HepG2 (cell line): Measurements from ENCODE around the gene SOX12. TPM values are rescaled to one million over a fixed set of nuclear protein-coding genes. Genes with fewer than 3 reads are reported as not detected.

Experiments
- ATF1 ChIP-seq: IDR thresholded peaks from 2 replicates; pipeline ENCODE4 v1.6.1; 2016; ENCODE audit warnings: mild to moderate bottlenecking, control low read depth
- CC2D1A ChIP-seq: sonication (generic); formaldehyde crosslinking; IDR thresholded peaks from 2 replicates; pipeline ENCODE4 v1.8.1; 2023; ENCODE audit warnings: mild to moderate bottlenecking, missing genetic modification reagents
- CREBL2 ChIP-seq: sonication (generic); formaldehyde crosslinking; IDR thresholded peaks from 2 replicates; pipeline ENCODE4 v1.8.1; 2023; ENCODE audit warnings: missing genetic modification reagents, mild to moderate bottlenecking, borderline replicate concordance
- DNMT3B ChIP-seq: conservative IDR thresholded peaks from 2 replicates; pipeline ENCODE4 v1.6.1; 2016; ENCODE audit warnings: missing biosample characterization, control low read depth
- EHMT2 ChIP-seq: fragments of 200-600 bp; sonication (generic); IDR thresholded peaks from 2 replicates; pipeline ENCODE4 v1.7.0; 2017; ENCODE audit warnings: antibody characterized with exemption, low read depth, low read length, borderline replicate concordance
- ELF4 ChIP-seq: sonication (generic); formaldehyde crosslinking; IDR thresholded peaks from 2 replicates; pipeline ENCODE4 v1.5.0; 2020; ENCODE audit warnings: missing genetic modification reagents, mild to moderate bottlenecking, moderate library complexity, borderline replicate concordance
- HNF4A ChIP-seq: sonication (generic); formaldehyde crosslinking; IDR thresholded peaks from 2 replicates; pipeline ENCODE4 v1.4.0; 2020; ENCODE audit warnings: missing genetic modification reagents
- NCOA1 ChIP-seq: sonication (generic); formaldehyde crosslinking; IDR thresholded peaks from 2 replicates; pipeline ENCODE4 v1.9.0; 2021; ENCODE audit warnings: missing genetic modification reagents
- NFKB2 ChIP-seq: sonication (generic); formaldehyde crosslinking; IDR thresholded peaks from 2 replicates; pipeline ENCODE4 v1.4.0; 2020; ENCODE audit warnings: missing genetic modification reagents, borderline replicate concordance
- NR3C1 ChIP-seq: sonication (generic); formaldehyde crosslinking; IDR thresholded peaks from 2 replicates; pipeline ENCODE4 v1.4.0; 2020; ENCODE audit warnings: missing genetic modification reagents
- PCBP2 ChIP-seq: fragments of 200-400 bp; formaldehyde crosslinking; optimal IDR thresholded peaks from 2 replicates; pipeline ENCODE3; 2018; ENCODE audit warnings: low read length, low read depth; ENCODE audit not compliant: poor library complexity, severe bottlenecking
- PLRG1 ChIP-seq: fragments of 450-650 bp; conservative IDR thresholded peaks from 2 replicates; pipeline ENCODE4 v1.6.1; 2016
- POLR2G ChIP-seq: fragments of 200-400 bp; formaldehyde crosslinking; IDR thresholded peaks from 2 replicates; pipeline ENCODE4 v1.6.1; 2018; ENCODE audit warnings: mild to moderate bottlenecking, low read depth, low read length, moderate library complexity
- SRSF1 ChIP-seq: fragments of 200-400 bp; formaldehyde crosslinking; optimal IDR thresholded peaks from 2 replicates; pipeline ENCODE3; 2017; ENCODE audit warnings: mild to moderate bottlenecking, low read depth, low read length, moderate library complexity
- ZBTB14 ChIP-seq: sonication (generic); formaldehyde crosslinking; IDR thresholded peaks from 2 replicates; pipeline ENCODE4 v1.4.0; 2020; ENCODE audit warnings: missing genetic modification reagents
- ZFP36L1 ChIP-seq: sonication (generic); formaldehyde crosslinking; IDR thresholded peaks from 2 replicates; pipeline ENCODE4 v1.8.0; 2022; ENCODE audit warnings: mild to moderate bottlenecking, missing genetic modification reagents, moderate library complexity
- ZFP37 ChIP-seq: sonication (generic); formaldehyde crosslinking; IDR thresholded peaks from 2 replicates; pipeline ENCODE4 v1.4.0; 2020; ENCODE audit warnings: missing genetic modification reagents, borderline replicate concordance
- ZMYM3 ChIP-seq: sonication (generic); formaldehyde crosslinking; IDR thresholded peaks from 2 replicates; pipeline ENCODE4 v1.5.1; 2020; ENCODE audit warnings: mild to moderate bottlenecking, missing genetic modification reagents
- ZNF121 ChIP-seq: sonication (generic); formaldehyde crosslinking; IDR thresholded peaks from 2 replicates; pipeline ENCODE4 v1.5.0; 2020; ENCODE audit warnings: mild to moderate bottlenecking, missing genetic modification reagents
- ZNF510 ChIP-seq: sonication (generic); formaldehyde crosslinking; IDR thresholded peaks from 2 replicates; pipeline ENCODE4 v1.4.0; 2020; ENCODE audit warnings: low read depth, mild to moderate bottlenecking, missing genetic modification reagents
- ZNF609 ChIP-seq: sonication (generic); formaldehyde crosslinking; IDR thresholded peaks from 2 replicates; pipeline ENCODE4 v1.4.0; 2020; ENCODE audit warnings: mild to moderate bottlenecking, missing genetic modification reagents, borderline replicate concordance
- ZNF644 ChIP-seq: IDR thresholded peaks from 2 replicates; pipeline ENCODE4 v1.6.1; 2016; ENCODE audit warnings: low read depth
- ZNF761 ChIP-seq: sonication (generic); formaldehyde crosslinking; conservative IDR thresholded peaks from 2 replicates; pipeline ENCODE4 v1.4.0; 2020; ENCODE audit warnings: mild to moderate bottlenecking, missing genetic modification reagents
- ZNF773 ChIP-seq: sonication (generic); formaldehyde crosslinking; IDR thresholded peaks from 2 replicates; pipeline ENCODE4 v1.4.0; 2020; ENCODE audit warnings: missing genetic modification reagents, borderline replicate concordance
- polyA plus RNA-seq, 8 experiments: library from polyadenylated mRNA; depleted of rRNA in 3 of 8; stranded (reverse) in 7 of 8; unstranded in 1 of 8; fragments of >200 nt; fragmentation: Illumina TruSeq in 4 of 8; extraction: Trizol in 4 of 8; gene quantifications; 2 replicates each; pipeline versions ENCODE4 v1.2.1 to v1.2.3, GENCODE V29; 2011 to 2016; ENCODE audit warnings: low read depth in 4 of 8, missing spikeins in 1 of 8, mixed read lengths in 1 of 8; ENCODE audit not compliant: insufficient read depth in 1 of 8
- total RNA-seq, 5 experiments: library from RNA; depleted of rRNA; stranded (reverse); fragments of >200 nt; fragmentation: Illumina TruSeq; extraction: Trizol; gene quantifications; 2 replicates each; pipeline ENCODE4 v1.2.3, GENCODE V29; 2016; ENCODE audit warnings: low read depth in 1 of 5

SOX12 gene
- total and polyA plus RNA-seq, 2 of the 13 experiments (the other 11 are each of a cell fraction or from before 2014, with no cell fraction given), result 10.0 to 18.7 TPM

- TF ChIP-seq ZBTB14, result peak; percentile 95
- no peak for TF ChIP-seq ZNF121
- TF ChIP-seq ZNF644 (CRISPR knock-in tag), result no peak
- 0 out of 2 replicates have a peak, but pooled peaks have one; percentile 47 for TF ChIP-seq DNMT3B
- no peak for TF ChIP-seq PLRG1
- no peak for TF ChIP-seq HNF4A (CRISPR knock-in tag)
- TF ChIP-seq PCBP2, result peak; percentile 38
- no peak; the same call in 1 of the 2 replicates for TF ChIP-seq CREBL2 (CRISPR knock-in tag)
- TF ChIP-seq CC2D1A (CRISPR knock-in tag), result no peak
- TF ChIP-seq ELF4 (CRISPR knock-in tag), result 0 out of 2 replicates have a peak, but pooled peaks have one; percentile 42
- no peak for TF ChIP-seq SRSF1
- TF ChIP-seq NCOA1 (CRISPR knock-in tag), result no peak
- peak; percentile 76; the same call in 1 of the 2 replicates for TF ChIP-seq NFKB2 (CRISPR knock-in tag)
- TF ChIP-seq ZNF761, result peak; percentile 37; the same call in 1 of the 2 replicates
- TF ChIP-seq ZNF510, result no peak; the same call in 1 of the 2 replicates
- TF ChIP-seq ZFP36L1 (CRISPR knock-in tag), result no peak; the same call in 1 of the 2 replicates
- peak; percentile 91 for TF ChIP-seq POLR2G
- TF ChIP-seq EHMT2, result no peak
- TF ChIP-seq ATF1 (CRISPR knock-in tag), result peak; percentile 78
- TF ChIP-seq ZNF609, result 0 out of 2 replicates have a peak, but pooled peaks have one; percentile 62
- no peak; the same call in 1 of the 2 replicates for TF ChIP-seq ZMYM3 (CRISPR knock-in tag)
- peak; percentile 39; the same call in 1 of the 2 replicates for TF ChIP-seq ZNF773 (CRISPR knock-in tag)
- TF ChIP-seq NR3C1 (CRISPR knock-in tag), result no peak
- no peak for TF ChIP-seq ZFP37
Measured at GRCh38 chr20:325045-325888, at the start of gene SOX12 (continued).
